Liver (tissue), 9 donors: ENCODE measurements around the gene FITM1. TPM values are rescaled to one million over a fixed set of nuclear protein-coding genes. Genes with fewer than 3 reads are reported as not detected.

Experiments used
- DNase-seq: peaks from one replicate; pipeline ENCODE4 v3.0.0-alpha.2; 2017; ENCODE audit warnings: low spot score
- H3K27ac ChIP-seq, 2 donors: one replicate each; pipeline ENCODE4 v1.7.0; 2013; ENCODE audit warnings: inconsistent platforms in 2 of 2, low read length in 2 of 2, control low read depth in 1 of 2, low read depth in 1 of 2, mild to moderate bottlenecking in 1 of 2
- H3K27me3 ChIP-seq, 4 donors: one replicate each; pipeline versions ENCODE4 v1.6.1 to v1.7.0; 2013; ENCODE audit warnings: low read length in 3 of 4, inconsistent platforms in 1 of 4, mild to moderate bottlenecking in 1 of 4, moderate library complexity in 1 of 4; ENCODE audit not compliant: control insufficient read depth in 4 of 4, insufficient read depth in 4 of 4
- H3K36me3 ChIP-seq, 4 donors: one replicate each; pipeline versions ENCODE4 v1.6.1 to v1.7.0; 2013; ENCODE audit warnings: low read length in 3 of 4, mild to moderate bottlenecking in 3 of 4, low read depth in 1 of 4, moderate library complexity in 1 of 4; ENCODE audit not compliant: control insufficient read depth in 4 of 4, insufficient read depth in 3 of 4
- H3K4me1 ChIP-seq, 4 donors: one replicate each; pipeline versions ENCODE4 v1.6.1 to v1.7.0; 2013; ENCODE audit warnings: low read length in 3 of 4, mild to moderate bottlenecking in 3 of 4, moderate library complexity in 1 of 4; ENCODE audit not compliant: control insufficient read depth in 4 of 4, insufficient read depth in 4 of 4
- H3K4me3 ChIP-seq, 3 donors: one replicate each; pipeline versions ENCODE4 v1.6.1 to v1.7.0; 2013; ENCODE audit warnings: low read length in 3 of 3, control low read depth in 1 of 3, low read depth in 1 of 3, mild to moderate bottlenecking in 1 of 3
- H3K9ac ChIP-seq, 2 donors: one replicate each; pipeline ENCODE4 v1.7.0; 2013; ENCODE audit warnings: low read length in 2 of 2, mild to moderate bottlenecking in 2 of 2, moderate library complexity in 2 of 2, control low read depth in 1 of 2, low read depth in 1 of 2
- H3K9me3 ChIP-seq, 4 donors: one replicate each; pipeline versions ENCODE4 v1.6.1 to v1.7.0; 2013; ENCODE audit warnings: low read length in 3 of 4; ENCODE audit not compliant: control insufficient read depth in 4 of 4
- EGR1 ChIP-seq, 2 donors: IDR thresholded peaks; 2 replicates each; pipeline ENCODE4 v1.6.1; 2016 to 2018; ENCODE audit warnings: antibody characterized with exemption in 2 of 2, low read depth in 2 of 2
- FOXA1 ChIP-seq: IDR thresholded peaks from 2 replicates; pipeline ENCODE4 v1.6.1; 2016; ENCODE audit warnings: antibody characterized with exemption
- FOXA2 ChIP-seq: IDR thresholded peaks from 2 replicates; pipeline ENCODE4 v1.6.1; 2016; ENCODE audit warnings: antibody characterized with exemption
- GABPA ChIP-seq, 2 donors: IDR thresholded peaks in 1 of 2; conservative IDR thresholded peaks in 1 of 2; 2 replicates each; pipeline ENCODE4 v1.6.1; 2016; ENCODE audit warnings: antibody characterized with exemption in 2 of 2, mild to moderate bottlenecking in 1 of 2, moderate library complexity in 1 of 2
- HNF4A ChIP-seq, 2 donors: conservative IDR thresholded peaks; 2 replicates each; pipeline ENCODE4 v1.6.1; 2016; ENCODE audit warnings: antibody characterized with exemption in 2 of 2, mild to moderate bottlenecking in 2 of 2
- HNF4G ChIP-seq: IDR thresholded peaks from 2 replicates; pipeline ENCODE4 v1.6.1; 2016; ENCODE audit warnings: antibody characterized with exemption
- JUND ChIP-seq, 2 donors: IDR thresholded peaks; 2 replicates each; pipeline ENCODE4 v1.6.1; 2016; ENCODE audit warnings: antibody characterized with exemption in 2 of 2
- NR2F2 ChIP-seq: IDR thresholded peaks from 2 replicates; pipeline ENCODE4 v1.6.1; 2016; ENCODE audit warnings: antibody characterized with exemption
- RAD21 ChIP-seq, 2 donors: IDR thresholded peaks; 2 replicates each; pipeline ENCODE4 v1.6.1; 2016; ENCODE audit warnings: antibody characterized with exemption in 2 of 2, mild to moderate bottlenecking in 2 of 2
- RXRA ChIP-seq, 2 donors: IDR thresholded peaks; 2 replicates each; pipeline ENCODE4 v1.6.1; 2017 to 2018; ENCODE audit warnings: antibody characterized with exemption in 2 of 2, mild to moderate bottlenecking in 1 of 2
- SP1 ChIP-seq: IDR thresholded peaks from 2 replicates; pipeline ENCODE4 v1.6.1; 2018; ENCODE audit warnings: antibody characterized with exemption, mild to moderate bottlenecking
- TAF1 ChIP-seq: conservative IDR thresholded peaks from 2 replicates; pipeline ENCODE4 v1.6.1; 2016; ENCODE audit warnings: antibody characterized with exemption, mild to moderate bottlenecking
- YY1 ChIP-seq: IDR thresholded peaks from 2 replicates; pipeline ENCODE4 v1.6.1; 2016; ENCODE audit warnings: antibody characterized with exemption, mild to moderate bottlenecking
- WGBS: extraction: QIAGEN DNeasy Blood & Tissue Kit; methylation state at CpG from one replicate; pipeline ENCODE4 v1.1.7; 2013; 5-methylcytosine and 5-hydroxymethylcytosine counted together
- polyA plus RNA-seq, 2 donors: library from polyadenylated mRNA; stranded (reverse) in 1 of 2; unstranded in 1 of 2; fragments of 200-250 nt in 1 of 2; fragments of >200 nt in 1 of 2; fragmentation: Nextera tagmentation in 1 of 2; extraction: Ambion mirVana in 1 of 2; gene quantifications; one replicate each; pipeline versions ENCODE4 v1.2.1 to v1.2.3, GENCODE V29; 2013 to 2015
- total RNA-seq, 2 donors: library from RNA; depleted of rRNA; stranded (reverse); fragments of >200 nt; gene quantifications; one replicate each; pipeline ENCODE4 v1.2.3, GENCODE V29; 2014
- TF ChIP-seq, protein P1 (sequence below): fragments of 150-350 bp; IDR thresholded peaks from 2 replicates; pipeline ENCODE4 v1.5.1; 2017; ENCODE audit warnings: improper control_type of control experiment, low read depth, low read length; ENCODE audit not compliant: missing input control
- TF ChIP-seq, protein P2 (sequence below): IDR thresholded peaks from 2 replicates; pipeline ENCODE4 v1.6.1; 2016; ENCODE audit warnings: antibody characterized with exemption, mild to moderate bottlenecking
- TF ChIP-seq, protein P3 (sequence below): IDR thresholded peaks from 2 replicates; pipeline ENCODE4 v1.6.1; 2016; ENCODE audit warnings: antibody characterized with exemption
- TF ChIP-seq, protein P4 (sequence below): IDR thresholded peaks from 2 replicates; pipeline ENCODE4 v1.6.1; 2016; ENCODE audit warnings: antibody characterized with exemption
- TF ChIP-seq, protein P5 (sequence below): IDR thresholded peaks from 2 replicates; pipeline ENCODE4 v1.6.1; 2016; ENCODE audit warnings: antibody characterized with exemption
- donor health status: healthy.
- donor health status: healthy.
- donor health status: healthy.
- donor health status: healthy.
- donor health status: healthy.

Gene FITM1
- total and polyA plus RNA-seq, 4 donors: 1.7 to 16.1 (median 9.1) TPM

DNA sequence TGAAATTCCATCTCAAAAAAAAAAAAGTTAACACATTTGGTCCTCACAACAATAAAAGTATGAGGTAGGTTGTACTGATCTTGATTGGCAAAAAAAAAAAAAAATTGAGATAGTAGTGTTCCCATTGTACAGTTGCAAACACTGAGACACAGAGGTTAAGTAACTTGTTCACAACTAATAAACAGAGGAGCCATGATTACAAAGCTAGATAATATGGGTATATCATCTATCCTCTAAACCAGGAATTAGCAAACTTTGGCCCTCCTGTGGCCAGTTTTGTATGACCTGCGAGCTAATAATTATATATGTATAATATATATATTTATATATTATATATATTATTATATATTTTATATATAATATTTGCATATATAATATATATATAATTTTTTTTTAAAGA is 3.3 kb downstream of the FITM1 start:
- Histone ChIP-seq H3K4me3 (no peak overlapping the region), H3K27ac (no peak overlapping the region), H3K27me3 (no peaks in the 10 kb centered on the region), H3K36me3 (peaks cover 2 to 12% (median 10%) of the 10 kb centered on the region in 4 donors), H3K9ac (no peak overlapping the region), H3K9me3 (no peaks in the 10 kb centered on the region), H3K4me1 (peaks cover 10 to 56% (median 43%) of the 10 kb centered on the region in 4 donors)
- TF ChIP-seq GABPA (IDR thresholded peaks at IDR 0.05 in 1 of 2, conservative IDR thresholded peaks at IDR 0.05 in 1 of 2): no peak
- TF ChIP-seq, protein P1, sequence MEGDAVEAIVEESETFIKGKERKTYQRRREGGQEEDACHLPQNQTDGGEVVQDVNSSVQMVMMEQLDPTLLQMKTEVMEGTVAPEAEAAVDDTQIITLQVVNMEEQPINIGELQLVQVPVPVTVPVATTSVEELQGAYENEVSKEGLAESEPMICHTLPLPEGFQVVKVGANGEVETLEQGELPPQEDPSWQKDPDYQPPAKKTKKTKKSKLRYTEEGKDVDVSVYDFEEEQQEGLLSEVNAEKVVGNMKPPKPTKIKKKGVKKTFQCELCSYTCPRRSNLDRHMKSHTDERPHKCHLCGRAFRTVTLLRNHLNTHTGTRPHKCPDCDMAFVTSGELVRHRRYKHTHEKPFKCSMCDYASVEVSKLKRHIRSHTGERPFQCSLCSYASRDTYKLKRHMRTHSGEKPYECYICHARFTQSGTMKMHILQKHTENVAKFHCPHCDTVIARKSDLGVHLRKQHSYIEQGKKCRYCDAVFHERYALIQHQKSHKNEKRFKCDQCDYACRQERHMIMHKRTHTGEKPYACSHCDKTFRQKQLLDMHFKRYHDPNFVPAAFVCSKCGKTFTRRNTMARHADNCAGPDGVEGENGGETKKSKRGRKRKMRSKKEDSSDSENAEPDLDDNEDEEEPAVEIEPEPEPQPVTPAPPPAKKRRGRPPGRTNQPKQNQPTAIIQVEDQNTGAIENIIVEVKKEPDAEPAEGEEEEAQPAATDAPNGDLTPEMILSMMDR: no peak
- TF ChIP-seq, protein P2, sequence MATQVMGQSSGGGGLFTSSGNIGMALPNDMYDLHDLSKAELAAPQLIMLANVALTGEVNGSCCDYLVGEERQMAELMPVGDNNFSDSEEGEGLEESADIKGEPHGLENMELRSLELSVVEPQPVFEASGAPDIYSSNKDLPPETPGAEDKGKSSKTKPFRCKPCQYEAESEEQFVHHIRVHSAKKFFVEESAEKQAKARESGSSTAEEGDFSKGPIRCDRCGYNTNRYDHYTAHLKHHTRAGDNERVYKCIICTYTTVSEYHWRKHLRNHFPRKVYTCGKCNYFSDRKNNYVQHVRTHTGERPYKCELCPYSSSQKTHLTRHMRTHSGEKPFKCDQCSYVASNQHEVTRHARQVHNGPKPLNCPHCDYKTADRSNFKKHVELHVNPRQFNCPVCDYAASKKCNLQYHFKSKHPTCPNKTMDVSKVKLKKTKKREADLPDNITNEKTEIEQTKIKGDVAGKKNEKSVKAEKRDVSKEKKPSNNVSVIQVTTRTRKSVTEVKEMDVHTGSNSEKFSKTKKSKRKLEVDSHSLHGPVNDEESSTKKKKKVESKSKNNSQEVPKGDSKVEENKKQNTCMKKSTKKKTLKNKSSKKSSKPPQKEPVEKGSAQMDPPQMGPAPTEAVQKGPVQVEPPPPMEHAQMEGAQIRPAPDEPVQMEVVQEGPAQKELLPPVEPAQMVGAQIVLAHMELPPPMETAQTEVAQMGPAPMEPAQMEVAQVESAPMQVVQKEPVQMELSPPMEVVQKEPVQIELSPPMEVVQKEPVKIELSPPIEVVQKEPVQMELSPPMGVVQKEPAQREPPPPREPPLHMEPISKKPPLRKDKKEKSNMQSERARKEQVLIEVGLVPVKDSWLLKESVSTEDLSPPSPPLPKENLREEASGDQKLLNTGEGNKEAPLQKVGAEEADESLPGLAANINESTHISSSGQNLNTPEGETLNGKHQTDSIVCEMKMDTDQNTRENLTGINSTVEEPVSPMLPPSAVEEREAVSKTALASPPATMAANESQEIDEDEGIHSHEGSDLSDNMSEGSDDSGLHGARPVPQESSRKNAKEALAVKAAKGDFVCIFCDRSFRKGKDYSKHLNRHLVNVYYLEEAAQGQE: no peak
- TF ChIP-seq TAF1: no peak
- TF ChIP-seq, protein P3, sequence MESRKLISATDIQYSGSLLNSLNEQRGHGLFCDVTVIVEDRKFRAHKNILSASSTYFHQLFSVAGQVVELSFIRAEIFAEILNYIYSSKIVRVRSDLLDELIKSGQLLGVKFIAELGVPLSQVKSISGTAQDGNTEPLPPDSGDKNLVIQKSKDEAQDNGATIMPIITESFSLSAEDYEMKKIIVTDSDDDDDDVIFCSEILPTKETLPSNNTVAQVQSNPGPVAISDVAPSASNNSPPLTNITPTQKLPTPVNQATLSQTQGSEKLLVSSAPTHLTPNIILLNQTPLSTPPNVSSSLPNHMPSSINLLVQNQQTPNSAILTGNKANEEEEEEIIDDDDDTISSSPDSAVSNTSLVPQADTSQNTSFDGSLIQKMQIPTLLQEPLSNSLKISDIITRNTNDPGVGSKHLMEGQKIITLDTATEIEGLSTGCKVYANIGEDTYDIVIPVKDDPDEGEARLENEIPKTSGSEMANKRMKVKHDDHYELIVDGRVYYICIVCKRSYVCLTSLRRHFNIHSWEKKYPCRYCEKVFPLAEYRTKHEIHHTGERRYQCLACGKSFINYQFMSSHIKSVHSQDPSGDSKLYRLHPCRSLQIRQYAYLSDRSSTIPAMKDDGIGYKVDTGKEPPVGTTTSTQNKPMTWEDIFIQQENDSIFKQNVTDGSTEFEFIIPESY: no peak
- no peak for TF ChIP-seq RAD21 (IDR thresholded peaks at IDR 0.05)
- no peak for TF ChIP-seq EGR1 (IDR thresholded peaks at IDR 0.05; ENCODE audit: low read depth in 2 of 2)
- no peak for TF ChIP-seq HNF4A (conservative IDR thresholded peaks at IDR 0.05)
- no peak for TF ChIP-seq NR2F2
- TF ChIP-seq JUND (IDR thresholded peaks at IDR 0.05): no peak
- no peak for TF ChIP-seq SP1
- no peak for TF ChIP-seq RXRA (IDR thresholded peaks at IDR 0.05)
- no peak for TF ChIP-seq HNF4G
- TF ChIP-seq, protein P4, sequence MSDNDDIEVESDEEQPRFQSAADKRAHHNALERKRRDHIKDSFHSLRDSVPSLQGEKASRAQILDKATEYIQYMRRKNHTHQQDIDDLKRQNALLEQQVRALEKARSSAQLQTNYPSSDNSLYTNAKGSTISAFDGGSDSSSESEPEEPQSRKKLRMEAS: no peak
- TF ChIP-seq FOXA1: no peak
- TF ChIP-seq, protein P5, sequence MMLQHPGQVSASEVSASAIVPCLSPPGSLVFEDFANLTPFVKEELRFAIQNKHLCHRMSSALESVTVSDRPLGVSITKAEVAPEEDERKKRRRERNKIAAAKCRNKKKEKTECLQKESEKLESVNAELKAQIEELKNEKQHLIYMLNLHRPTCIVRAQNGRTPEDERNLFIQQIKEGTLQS: no peak
- no peak for TF ChIP-seq YY1
- TF ChIP-seq FOXA2: no peak
- DNase-seq: no peak
- WGBS: 97% methylated on average over 1 of the region's 1 CpG
